Measurements from ENCODE around the gene LTB4R2. TPM values are rescaled to one million over a fixed set of nuclear protein-coding genes. Genes with fewer than 3 reads are reported as not detected.
A peak's percentile ranks its signal among the peaks of the same experiment; 100 is the strongest.

The LTB4R2 gene
- total and polyA plus RNA-seq, 11 donors = 0.53 to 3.8 (median 1.6) TPM

- H3K27ac ChIP-seq = no peak overlapping the region
- WGBS, 4 donors = 80 to 85% (median 84%) methylated on average over 11 of the region's 11 CpGs
- no peak overlapping the region for H3K4me3 ChIP-seq
- no peaks in the 10 kb centered on the region for H3K27me3 ChIP-seq
- DNase-seq = peak in 1 of 5 donors; percentile 14
- intact Hi-C loops (cut with DNase I) = no loop called here
- ATAC-seq = no peak
- H3K4me1 ChIP-seq = peaks cover 5 to 46% (median 26%) of the 10 kb centered on the region in 12 donors
- TF ChIP-seq POLR2A (IDR thresholded peaks at IDR 0.05) = no peak
- TF ChIP-seq CTCF (IDR thresholded peaks at IDR 0.05) = no peak
- no peaks in the 10 kb centered on the region for H3K9me3 ChIP-seq
- H3K36me3 ChIP-seq = peaks cover 0 to 58% (median 52%) of the 10 kb centered on the region in 9 donors
Measured at GRCh38 chr14:24307156-24307574, 2.8 kb upstream of the LTB4R2 start.

- intact Hi-C loops (cut with DNase I) = no loop called here
- Histone ChIP-seq H3K27me3 (no peaks in the 10 kb centered on the region), H3K27ac (no peak within 1 kb of the TSS), H3K4me1 (peaks cover 9 to 52% (median 32%) of the 10 kb centered on the region in 12 donors), H3K9me3 (no peaks in the 10 kb centered on the region), H3K4me3 (no peak within 1 kb of the TSS), H3K36me3 (peaks cover 0 to 52% (median 46%) of the 10 kb centered on the region in 9 donors)
- 56 to 63% (median 61%) methylated on average over 6 of the region's 6 CpGs for WGBS, 4 donors
- TF ChIP-seq CTCF (IDR thresholded peaks at IDR 0.05) (peak; percentile 79 to 96 (median 90)), POLR2A (IDR thresholded peaks at IDR 0.05) (no peak)
- ATAC-seq (peak in 3 of 4 donors; percentile 3 to 23 (median 13)), DNase-seq (peak in 3 of 5 donors; percentile 42 to 59 (median 58))
Measured at GRCh38 chr14:24307575-24308341, 2.2 kb upstream of the LTB4R2 start, which contains the start of gene CIDEB. Gene CIDEB (minus strand): TSS chr14:24307977. CDS start chr14:24307858, 119 bp downstream.

- Histone ChIP-seq H3K27me3 (no peaks in the 10 kb centered on the region), H3K4me3 (no peak overlapping the region), H3K36me3 (peaks cover 0 to 44% (median 38%) of the 10 kb centered on the region in 9 donors), H3K9me3 (no peaks in the 10 kb centered on the region), H3K4me1 (peaks cover 9 to 59% (median 37%) of the 10 kb centered on the region in 12 donors), H3K27ac (no peak overlapping the region)
- intact Hi-C loops (cut with DNase I) = no loop called here
- 82 to 87% (median 85%) methylated on average over 7 of the region's 7 CpGs for WGBS, 4 donors
- ATAC-seq (no peak), DNase-seq (peak in 1 of 5 donors; percentile 18)
- no peak for TF ChIP-seq POLR2A (IDR thresholded peaks at IDR 0.05)
- TF ChIP-seq CTCF (IDR thresholded peaks at IDR 0.05) = peak in 4 of 12 donors; percentile 1 to 40 (median 23)
Measured at GRCh38 chr14:24308342-24309124, 1.4 kb upstream of the LTB4R2 start.

- ATAC-seq (no peak), DNase-seq (no peak)
- WGBS, 4 donors = 30 to 35% (median 32%) methylated on average over 4 to 5 of the region's 5 CpGs
- peaks cover 9 to 77% (median 45%) of the 10 kb centered on the region in 12 donors for H3K4me1 ChIP-seq
- H3K9me3 ChIP-seq = no peaks in the 10 kb centered on the region
- H3K4me3 ChIP-seq = peak overlapping the region; percentile 25 to 81 (median 63)
- no peak for TF ChIP-seq CTCF (IDR thresholded peaks at IDR 0.05)
- TF ChIP-seq POLR2A (IDR thresholded peaks at IDR 0.05) = no peak
- intact Hi-C loops (cut with DNase I) = loop anchor here in 1 of 10 donors (5.0 kb wide), 1 partner anchor 127 kb away; no protein-coding TSS in a partner anchor
- H3K27me3 ChIP-seq = no peaks in the 10 kb centered on the region
- H3K27ac ChIP-seq = peak overlapping the region; percentile 74 to 92 (median 88)
- peaks cover 0 to 27% (median 21%) of the 10 kb centered on the region in 9 donors for H3K36me3 ChIP-seq
Measured at GRCh38 chr14:24310265-24310645, 315 bp downstream of the LTB4R2 start.

Data from heart left ventricle (tissue), 16 donors.